Measurements from ENCODE around the gene AGAP1.

AGAP1 gene

GRCh38 chr2:235705296-235705695, 211.5 kb downstream of the AGAP1 start:
- no peak for DNase-seq
- in situ Hi-C loops (cut with MboI; ENCODE audit: low pct_unique_long_range_greater_than_20kb, low sequenced_read_pairs) = no loop called here

GRCh38 chr2:235706506-235706905, 212.7 kb downstream of the AGAP1 start:
- DNase-seq = no peak
- in situ Hi-C loops (cut with MboI; ENCODE audit: low pct_unique_long_range_greater_than_20kb, low sequenced_read_pairs) = no loop called here

GRCh38 chr2:235707411-235708096, 213.7 kb downstream of the AGAP1 start:
- in situ Hi-C loops (cut with MboI; ENCODE audit: low pct_unique_long_range_greater_than_20kb, low sequenced_read_pairs) = no loop called here
- DNase-seq = no peak

- DNase-seq = no peak
- in situ Hi-C loops (cut with MboI; ENCODE audit: low pct_unique_long_range_greater_than_20kb, low sequenced_read_pairs) = no loop called here
Measured at GRCh38 chr2:235709124-235709813, 215.4 kb downstream of the AGAP1 start.

GRCh38 chr2:235709969-235710879, 216.4 kb downstream of the AGAP1 start:
- DNase-seq = no peak
- in situ Hi-C loops (cut with MboI; ENCODE audit: low pct_unique_long_range_greater_than_20kb, low sequenced_read_pairs) = no loop called here

GRCh38 chr2:235710933-235711332, 217.1 kb downstream of the AGAP1 start:
- in situ Hi-C loops (cut with MboI; ENCODE audit: low pct_unique_long_range_greater_than_20kb, low sequenced_read_pairs) = no loop called here

GRCh38 chr2:235711527-235711926, 217.7 kb downstream of the AGAP1 start:
- in situ Hi-C loops (cut with MboI; ENCODE audit: low pct_unique_long_range_greater_than_20kb, low sequenced_read_pairs) = no loop called here
- DNase-seq = no peak

More at GRCh38 chr2:235710933-235711332, 217.1 kb downstream of the AGAP1 start:
- DNase-seq = no peak

- in situ Hi-C loops (cut with MboI; ENCODE audit: low pct_unique_long_range_greater_than_20kb, low sequenced_read_pairs) = no loop called here
- no peak for DNase-seq
Measured at GRCh38 chr2:235712176-235712575, 218.3 kb downstream of the AGAP1 start.

GRCh38 chr2:235713189-235713588, 219.3 kb downstream of the AGAP1 start:
- in situ Hi-C loops (cut with MboI; ENCODE audit: low pct_unique_long_range_greater_than_20kb, low sequenced_read_pairs) = no loop called here
- DNase-seq = no peak

- no peak for DNase-seq
- in situ Hi-C loops (cut with MboI; ENCODE audit: low pct_unique_long_range_greater_than_20kb, low sequenced_read_pairs) = no loop called here
Measured at GRCh38 chr2:235715601-235716000, 221.8 kb downstream of the AGAP1 start.

GRCh38 chr2:235716875-235717496, 223.1 kb downstream of the AGAP1 start:
- in situ Hi-C loops (cut with MboI; ENCODE audit: low pct_unique_long_range_greater_than_20kb, low sequenced_read_pairs) = no loop called here
- DNase-seq = no peak

- DNase-seq = no peak
- in situ Hi-C loops (cut with MboI; ENCODE audit: low pct_unique_long_range_greater_than_20kb, low sequenced_read_pairs) = no loop called here
Measured at GRCh38 chr2:235719146-235719942, 225.5 kb downstream of the AGAP1 start.

GRCh38 chr2:235721625-235722024, 227.8 kb downstream of the AGAP1 start:
- in situ Hi-C loops (cut with MboI; ENCODE audit: low pct_unique_long_range_greater_than_20kb, low sequenced_read_pairs) = no loop called here
- no peak for DNase-seq

GRCh38 chr2:235722869-235723268, 229.0 kb downstream of the AGAP1 start:
- DNase-seq = no peak
- in situ Hi-C loops (cut with MboI; ENCODE audit: low pct_unique_long_range_greater_than_20kb, low sequenced_read_pairs) = no loop called here

GRCh38 chr2:235723371-235723770, 229.5 kb downstream of the AGAP1 start:
- in situ Hi-C loops (cut with MboI; ENCODE audit: low pct_unique_long_range_greater_than_20kb, low sequenced_read_pairs) = no loop called here
- no peak for DNase-seq

GRCh38 chr2:235723811-235724465, 230.1 kb downstream of the AGAP1 start:
- DNase-seq = no peak
- in situ Hi-C loops (cut with MboI; ENCODE audit: low pct_unique_long_range_greater_than_20kb, low sequenced_read_pairs) = no loop called here

- no peak for DNase-seq
- in situ Hi-C loops (cut with MboI; ENCODE audit: low pct_unique_long_range_greater_than_20kb, low sequenced_read_pairs) = loop anchor here (25.0 kb wide), 2 partner anchors 113 to 588 kb away; no protein-coding TSS in a partner anchor
Measured at GRCh38 chr2:235725016-235725489, 231.2 kb downstream of the AGAP1 start.

GRCh38 chr2:235725841-235726240, 232.0 kb downstream of the AGAP1 start:
- DNase-seq = no peak
- in situ Hi-C loops (cut with MboI; ENCODE audit: low pct_unique_long_range_greater_than_20kb, low sequenced_read_pairs) = loop anchor here (25.0 kb wide), 2 partner anchors 114 to 589 kb away; no protein-coding TSS in a partner anchor

Data from KBM-7 (cell line).